Uterus (tissue), 4 donors: ENCODE measurements around the gene OXTR. TPM values are rescaled to one million over a fixed set of nuclear protein-coding genes. Genes with fewer than 3 reads are reported as not detected.

Experiments used
- DNase-seq, 2 donors: peaks; one replicate each; pipeline ENCODE4 v3.0.0-alpha.2; 2019 to 2020
- H3K27ac ChIP-seq, 2 donors: fragments of 200-600 bp; sonication (generic); 1 replicate in 1 of 2; 2 replicates in 1 of 2; pipeline ENCODE4 v1.5.1; 2016 to 2018
- H3K27me3 ChIP-seq, 2 donors: fragments of 200-600 bp; sonication (generic); one replicate each; pipeline ENCODE4 v1.5.1; 2018 to 2019; ENCODE audit warnings: control low read depth in 1 of 2
- H3K36me3 ChIP-seq, 2 donors: fragments of 200-600 bp; sonication (generic); one replicate each; pipeline ENCODE4 v1.5.1; 2019; ENCODE audit warnings: control low read depth in 1 of 2
- H3K4me1 ChIP-seq, 2 donors: fragments of 200-600 bp; sonication (generic); one replicate each; pipeline ENCODE4 v1.5.1; 2018 to 2019; ENCODE audit warnings: control low read depth in 1 of 2
- H3K4me3 ChIP-seq, 2 donors: fragments of 200-600 bp; sonication (generic); 1 replicate in 1 of 2; 2 replicates in 1 of 2; pipeline ENCODE4 v1.5.1; 2018 to 2019; ENCODE audit warnings: mild to moderate bottlenecking in 1 of 2
- H3K9me3 ChIP-seq, 2 donors: fragments of 200-600 bp; sonication (generic); one replicate each; pipeline ENCODE4 v1.5.1; 2019; ENCODE audit warnings: control low read depth in 1 of 2
- POLR2A ChIP-seq, 2 donors: fragments of 450-650 bp; IDR thresholded peaks; one replicate each; pipeline ENCODE4 v1.6.1; 2016; ENCODE audit warnings: antibody characterized with exemption in 2 of 2, mild to moderate bottlenecking in 1 of 2, moderate library complexity in 1 of 2
- intact Hi-C: fragments of 100-400 bp; cut with DNase I; formaldehyde crosslinking; loops from one replicate; pipeline ENCODE4 v1.15.1; 2023; ENCODE audit warnings: low total_unique reads
- total RNA-seq, 4 donors: library from RNA; depleted of rRNA in 3 of 4; stranded (reverse); fragments of >200 nt in 3 of 4; gene quantifications; one replicate each; pipeline versions ENCODE4 v1.1.0 to v1.2.4, GENCODE V29; 2014 to 2023
- TF ChIP-seq, protein P1 (sequence below), 4 experiments: fragments of 200-600 bp in 2 of 4; fragments of 450-650 bp in 2 of 4; sonication (generic) in 2 of 4; IDR thresholded peaks; one replicate each; pipeline ENCODE4 v1.5.1; 2016 to 2019; ENCODE audit warnings: antibody characterized with exemption in 4 of 4, mild to moderate bottlenecking in 2 of 4, moderate library complexity in 1 of 4
- donor health status: DM: yes; HTN: yes; CAD: no.

Gene OXTR
- total RNA-seq, 4 donors from 2014 or later: 0.27 to 4.4 (median 1.5) TPM; not detected in 1

DNA sequence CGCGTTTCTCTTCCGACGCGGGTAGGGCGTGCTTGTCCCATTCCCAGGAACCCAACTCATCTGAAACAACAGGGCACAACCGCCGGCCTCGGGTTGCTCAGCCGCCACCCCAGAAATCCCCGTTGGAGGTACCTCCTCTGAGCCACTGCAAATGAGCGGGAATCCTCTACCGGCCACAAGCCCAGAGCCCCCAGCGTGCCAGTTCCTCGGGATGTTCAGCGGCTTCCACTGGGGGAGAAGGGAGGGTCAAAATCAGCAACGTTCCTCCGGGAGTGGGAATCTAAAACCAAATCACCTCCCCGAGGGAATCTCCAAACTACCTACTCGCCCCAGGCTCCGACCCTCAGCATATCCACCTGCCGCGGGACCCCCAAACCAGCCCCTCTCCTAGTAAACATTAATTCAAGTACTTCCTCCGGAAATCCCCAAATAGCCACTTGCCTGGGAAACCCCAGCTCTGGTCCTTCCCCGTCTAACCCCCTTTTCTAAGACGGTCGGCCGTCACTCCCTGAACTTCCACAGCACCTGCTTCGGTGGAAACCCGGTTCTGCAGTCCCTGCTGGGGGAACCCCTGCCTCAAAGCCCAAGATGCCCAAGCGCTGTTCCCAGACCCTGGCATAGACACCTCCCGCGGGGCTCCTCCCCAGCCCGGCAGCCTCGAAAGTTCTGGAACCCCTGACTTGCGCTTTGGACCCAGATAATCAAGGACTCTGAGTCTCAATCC, 887 bp downstream of the OXTR start:
- intact Hi-C loops: no loop called here
- Histone ChIP-seq H3K36me3 (no peaks in the 10 kb centered on the region), H3K9me3 (no peaks in the 10 kb centered on the region), H3K4me3 (no peak overlapping the region), H3K4me1 (peaks cover 0 to 16% of the 10 kb centered on the region in 2 donors), H3K27me3 (peaks cover 0 to 15% of the 10 kb centered on the region in 2 donors), H3K27ac (no peak overlapping the region)
- no peak for DNase-seq
- TF ChIP-seq, protein P1, sequence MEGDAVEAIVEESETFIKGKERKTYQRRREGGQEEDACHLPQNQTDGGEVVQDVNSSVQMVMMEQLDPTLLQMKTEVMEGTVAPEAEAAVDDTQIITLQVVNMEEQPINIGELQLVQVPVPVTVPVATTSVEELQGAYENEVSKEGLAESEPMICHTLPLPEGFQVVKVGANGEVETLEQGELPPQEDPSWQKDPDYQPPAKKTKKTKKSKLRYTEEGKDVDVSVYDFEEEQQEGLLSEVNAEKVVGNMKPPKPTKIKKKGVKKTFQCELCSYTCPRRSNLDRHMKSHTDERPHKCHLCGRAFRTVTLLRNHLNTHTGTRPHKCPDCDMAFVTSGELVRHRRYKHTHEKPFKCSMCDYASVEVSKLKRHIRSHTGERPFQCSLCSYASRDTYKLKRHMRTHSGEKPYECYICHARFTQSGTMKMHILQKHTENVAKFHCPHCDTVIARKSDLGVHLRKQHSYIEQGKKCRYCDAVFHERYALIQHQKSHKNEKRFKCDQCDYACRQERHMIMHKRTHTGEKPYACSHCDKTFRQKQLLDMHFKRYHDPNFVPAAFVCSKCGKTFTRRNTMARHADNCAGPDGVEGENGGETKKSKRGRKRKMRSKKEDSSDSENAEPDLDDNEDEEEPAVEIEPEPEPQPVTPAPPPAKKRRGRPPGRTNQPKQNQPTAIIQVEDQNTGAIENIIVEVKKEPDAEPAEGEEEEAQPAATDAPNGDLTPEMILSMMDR (IDR thresholded peaks at IDR 0.05): no peak
- no peak for TF ChIP-seq POLR2A (IDR thresholded peaks at IDR 0.05)

DNA sequence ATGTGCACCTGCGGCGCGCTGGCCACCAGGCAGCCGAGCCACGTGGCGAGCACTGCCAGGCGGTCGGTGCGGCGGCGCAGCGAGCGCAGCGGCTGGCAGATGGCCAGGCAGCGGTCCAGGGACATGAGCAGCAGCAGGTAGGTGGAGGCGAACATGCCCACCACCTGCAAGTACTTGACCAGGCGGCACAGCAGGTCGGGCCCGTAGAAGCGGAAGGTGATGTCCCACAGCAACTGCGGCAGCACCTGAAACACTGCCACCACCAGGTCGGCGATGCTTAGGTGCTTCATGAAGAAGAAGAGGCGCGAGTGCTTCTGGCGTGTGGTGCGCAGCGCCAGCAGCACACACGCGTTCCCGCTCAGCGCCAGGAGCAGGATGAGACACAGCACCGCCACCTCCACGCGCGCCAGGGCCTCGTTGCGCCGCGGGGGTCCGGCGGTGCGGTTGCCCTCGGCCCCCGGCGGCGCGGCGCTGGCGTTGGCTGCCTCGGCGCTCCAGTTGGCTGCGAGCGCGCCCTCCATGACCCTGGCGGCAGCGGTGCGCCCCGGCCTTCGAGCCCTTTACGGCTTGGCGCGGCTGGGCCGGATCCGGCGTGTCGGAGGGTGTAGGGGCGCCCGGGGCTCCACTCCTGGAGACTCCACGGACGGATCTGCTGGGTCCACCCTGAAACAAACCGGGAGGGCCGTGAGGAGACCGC, 1.6 kb downstream of the OXTR start:
- Histone ChIP-seq H3K9me3 (no peaks in the 10 kb centered on the region), H3K27me3 (peaks cover 0 to 15% of the 10 kb centered on the region in 2 donors), H3K36me3 (no peaks in the 10 kb centered on the region), H3K4me1 (peaks cover 0 to 16% of the 10 kb centered on the region in 2 donors), H3K4me3 (peak overlapping the region in 1 of 2 donors; percentile 4), H3K27ac (no peak overlapping the region)
- DNase-seq: no peak
- TF ChIP-seq, protein P1 (IDR thresholded peaks at IDR 0.05): peak in 1 of 4 experiments; percentile 4
- no peak for TF ChIP-seq POLR2A (IDR thresholded peaks at IDR 0.05)
- intact Hi-C loops: no loop called here

DNA sequence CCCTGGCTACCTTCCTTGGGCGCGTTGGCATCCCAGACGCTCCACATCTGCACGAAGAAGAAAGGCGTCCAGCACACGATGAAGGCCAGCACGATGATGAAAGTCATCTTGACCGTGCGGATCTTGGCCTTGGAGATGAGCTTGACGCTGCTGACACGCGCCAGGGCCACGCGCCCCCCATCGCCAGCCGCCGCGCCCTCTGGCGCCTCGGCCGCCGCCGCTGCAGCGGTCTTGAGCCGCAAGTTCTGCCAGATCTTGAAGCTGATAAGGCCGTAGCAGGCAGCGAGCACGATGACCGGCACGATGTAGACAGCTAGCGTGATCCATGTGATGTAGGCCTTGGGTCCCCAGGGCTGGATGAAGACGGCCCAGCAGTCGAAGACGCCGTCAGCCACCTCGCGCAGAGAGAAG, 2.2 kb downstream of the OXTR start:
- DNase-seq: no peak
- no peak for TF ChIP-seq POLR2A (IDR thresholded peaks at IDR 0.05)
- TF ChIP-seq, protein P1 (IDR thresholded peaks at IDR 0.05): no peak
- intact Hi-C loops: no loop called here
- H3K36me3 ChIP-seq: no peaks in the 10 kb centered on the region
- H3K4me1 ChIP-seq: peaks cover 0 to 16% of the 10 kb centered on the region in 2 donors
- no peaks in the 10 kb centered on the region for H3K9me3 ChIP-seq
- no peak overlapping the region for H3K27ac ChIP-seq
- H3K4me3 ChIP-seq: peak overlapping the region in 1 of 2 donors; percentile 4
- peaks cover 0 to 15% of the 10 kb centered on the region in 2 donors for H3K27me3 ChIP-seq

DNA sequence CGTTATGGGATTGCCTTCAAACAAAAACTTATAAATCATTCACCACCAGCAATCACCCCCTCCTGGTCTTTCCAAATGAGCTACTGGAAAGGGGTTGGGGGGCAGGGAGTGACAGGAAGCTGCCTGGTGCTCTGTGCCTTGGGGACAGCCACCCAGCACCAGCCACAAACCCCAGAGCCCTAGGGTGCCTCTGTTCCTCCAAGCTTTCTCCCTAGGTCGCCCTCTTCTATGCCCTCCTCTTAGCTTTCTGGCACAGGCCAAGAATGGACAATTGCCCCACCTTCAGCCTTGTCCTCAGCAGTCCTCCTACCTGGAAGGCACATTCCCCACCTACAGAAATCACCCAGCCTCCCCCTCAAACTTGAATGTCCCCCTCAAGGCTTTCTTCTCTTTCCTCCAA, 3.3 kb downstream of the OXTR start:
- H3K27me3 ChIP-seq: peaks cover 0 to 10% of the 10 kb centered on the region in 2 donors
- TF ChIP-seq, protein P1 (IDR thresholded peaks at IDR 0.05): no peak
- H3K4me1 ChIP-seq: peaks cover 0 to 16% of the 10 kb centered on the region in 2 donors
- no peak for DNase-seq
- H3K36me3 ChIP-seq: no peaks in the 10 kb centered on the region
- H3K4me3 ChIP-seq: no peak overlapping the region
- no peak overlapping the region for H3K27ac ChIP-seq
- intact Hi-C loops: no loop called here
- H3K9me3 ChIP-seq: no peaks in the 10 kb centered on the region

DNA sequence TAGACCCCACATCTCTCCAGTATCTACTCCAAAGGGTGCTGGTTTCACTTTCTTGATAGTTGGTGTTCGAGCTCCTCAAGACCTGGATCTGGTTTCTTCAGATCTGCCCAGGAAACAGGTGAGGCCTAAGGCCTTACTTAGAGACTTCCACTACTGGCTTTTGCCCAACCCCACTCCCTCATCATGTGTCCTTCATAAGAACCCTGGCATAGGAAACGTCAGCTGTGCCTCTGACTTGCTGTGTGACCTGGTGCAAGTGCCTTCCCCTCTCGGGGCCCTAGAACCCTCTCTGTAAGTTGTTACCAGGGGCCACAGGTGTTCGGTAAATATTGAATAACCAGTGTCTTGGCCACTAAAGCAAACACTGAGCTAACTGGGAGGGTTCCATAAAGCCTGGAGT, 3.9 kb downstream of the OXTR start:
- DNase-seq: no peak
- Histone ChIP-seq H3K4me1 (peaks cover 0 to 16% of the 10 kb centered on the region in 2 donors), H3K27me3 (peaks cover 0 to 8% of the 10 kb centered on the region in 2 donors), H3K36me3 (no peaks in the 10 kb centered on the region), H3K9me3 (no peaks in the 10 kb centered on the region), H3K27ac (no peak overlapping the region), H3K4me3 (no peak overlapping the region)
- intact Hi-C loops: no loop called here
- TF ChIP-seq, protein P1 (IDR thresholded peaks at IDR 0.05): no peak
- TF ChIP-seq POLR2A (IDR thresholded peaks at IDR 0.05): no peak
